Measurements from ENCODE around the gene MED12L.

Gene MED12L

GRCh38 chr3:151106311-151106710 is 20.8 kb downstream of the MED12L start:
- H2AFZ ChIP-seq (ENCODE audit: low read depth): no peak overlapping the region
- H3K4me3 ChIP-seq (IDR thresholded peaks at IDR 0.05; ENCODE audit: insufficient read depth, low read depth, low read length): no peak overlapping the region
- no peaks in the 10 kb centered on the region for H3K27me3 ChIP-seq (ENCODE audit: insufficient read depth, low read depth)
- H3K4me1 ChIP-seq (ENCODE audit: low read depth, poor library complexity, severe bottlenecking): no peaks in the 10 kb centered on the region
- H4K20me1 ChIP-seq (ENCODE audit: insufficient read depth): no peaks in the 10 kb centered on the region
- no peak overlapping the region for H3K9ac ChIP-seq
- TF ChIP-seq CTCF (conservative IDR thresholded peaks at IDR 0.05; ENCODE audit: low read depth, low read length): no peak
- no peaks in the 10 kb centered on the region for H3K79me2 ChIP-seq (ENCODE audit: insufficient read depth, low read depth)
- H3K4me2 ChIP-seq: no peak overlapping the region
- no peaks in the 10 kb centered on the region for H3K36me3 ChIP-seq (ENCODE audit: insufficient read depth)
- no peak overlapping the region for H3K27ac ChIP-seq

DNA sequence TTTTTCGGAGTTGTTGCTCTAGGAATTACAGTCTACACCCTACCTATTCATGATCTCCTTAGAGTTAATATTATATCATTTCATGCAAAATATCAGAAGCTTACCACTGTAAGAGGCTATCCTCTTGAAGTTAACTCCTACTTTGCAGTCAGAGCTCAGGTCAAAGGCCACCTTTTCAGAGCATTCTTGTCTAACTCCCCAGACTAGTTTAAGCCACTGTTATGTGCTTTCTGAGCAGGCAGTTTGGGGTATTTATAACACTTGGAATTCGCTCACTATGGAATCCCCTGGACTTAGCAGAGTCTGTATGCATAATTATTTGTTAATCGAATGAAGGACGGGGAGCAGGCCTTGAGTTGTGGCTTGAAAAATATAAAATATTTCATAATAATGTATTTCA is 21.7 kb downstream of the MED12L start:
- Histone ChIP-seq H3K79me2 (ENCODE audit: insufficient read depth, low read depth) (no peaks in the 10 kb centered on the region), H3K27me3 (ENCODE audit: insufficient read depth, low read depth) (no peaks in the 10 kb centered on the region), H2AFZ (ENCODE audit: low read depth) (no peak overlapping the region), H3K36me3 (ENCODE audit: insufficient read depth) (no peaks in the 10 kb centered on the region), H3K4me2 (no peak overlapping the region), H3K27ac (no peak overlapping the region), H3K4me1 (ENCODE audit: low read depth, poor library complexity, severe bottlenecking) (no peaks in the 10 kb centered on the region), H3K4me3 (IDR thresholded peaks at IDR 0.05; ENCODE audit: insufficient read depth, low read depth, low read length) (no peak overlapping the region), H3K9ac (no peak overlapping the region), H4K20me1 (ENCODE audit: insufficient read depth) (no peaks in the 10 kb centered on the region)
- TF ChIP-seq CTCF (conservative IDR thresholded peaks at IDR 0.05; ENCODE audit: low read depth, low read length): no peak

- Histone ChIP-seq H3K4me1 (ENCODE audit: low read depth, poor library complexity, severe bottlenecking) (no peaks in the 10 kb centered on the region), H3K4me2 (no peak overlapping the region), H4K20me1 (ENCODE audit: insufficient read depth) (no peaks in the 10 kb centered on the region), H3K9ac (no peak overlapping the region), H3K4me3 (IDR thresholded peaks at IDR 0.05; ENCODE audit: insufficient read depth, low read depth, low read length) (no peak overlapping the region), H3K27me3 (ENCODE audit: insufficient read depth, low read depth) (no peaks in the 10 kb centered on the region), H2AFZ (ENCODE audit: low read depth) (no peak overlapping the region), H3K27ac (no peak overlapping the region), H3K79me2 (ENCODE audit: insufficient read depth, low read depth) (no peaks in the 10 kb centered on the region), H3K36me3 (ENCODE audit: insufficient read depth) (no peaks in the 10 kb centered on the region)
- TF ChIP-seq CTCF (conservative IDR thresholded peaks at IDR 0.05; ENCODE audit: low read depth, low read length): no peak
Measured at GRCh38 chr3:151107701-151108100, 22.2 kb downstream of the MED12L start.

- no peaks in the 10 kb centered on the region for H4K20me1 ChIP-seq (ENCODE audit: insufficient read depth)
- no peaks in the 10 kb centered on the region for H3K79me2 ChIP-seq (ENCODE audit: insufficient read depth, low read depth)
- no peak for TF ChIP-seq CTCF (conservative IDR thresholded peaks at IDR 0.05; ENCODE audit: low read depth, low read length)
Measured at GRCh38 chr3:151109286-151109800, 23.9 kb downstream of the MED12L start.

More at GRCh38 chr3:151109286-151109800, 23.9 kb downstream of the MED12L start:
- Histone ChIP-seq H2AFZ (ENCODE audit: low read depth) (no peak overlapping the region), H3K4me1 (ENCODE audit: low read depth, poor library complexity, severe bottlenecking) (no peaks in the 10 kb centered on the region), H3K9ac (no peak overlapping the region), H3K4me2 (no peak overlapping the region), H3K36me3 (ENCODE audit: insufficient read depth) (no peaks in the 10 kb centered on the region), H3K27ac (no peak overlapping the region), H3K27me3 (ENCODE audit: insufficient read depth, low read depth) (no peaks in the 10 kb centered on the region), H3K4me3 (IDR thresholded peaks at IDR 0.05; ENCODE audit: insufficient read depth, low read depth, low read length) (no peak overlapping the region)
